RKO (cell line): Measurements from ENCODE around the gene EYA3.

Source experiments
- DNase-seq: peaks from one replicate; pipeline ENCODE4 v3.0.0-alpha.2; 2016; ENCODE audit warnings: low spot score

The EYA3 gene

GRCh38 chr1:27940870-27941560, 147.4 kb downstream of the EYA3 start:
- no peak for DNase-seq

- DNase-seq, result no peak
Observed at GRCh38 chr1:27940297-27940696, 148.1 kb downstream of the EYA3 start.

- no peak for DNase-seq
Observed at GRCh38 chr1:27938488-27938887, 149.9 kb downstream of the EYA3 start.

- no peak for DNase-seq
Observed at GRCh38 chr1:27937524-27937836, 150.9 kb downstream of the EYA3 start.

- no peak for DNase-seq
Observed at GRCh38 chr1:27936370-27936769, 152.0 kb downstream of the EYA3 start.

- DNase-seq, result no peak
Observed at GRCh38 chr1:27935721-27936120, 152.7 kb downstream of the EYA3 start.

- DNase-seq, result no peak
Observed at GRCh38 chr1:27934818-27935549, 153.4 kb downstream of the EYA3 start, which contains the start of gene SMPDL3B. SMPDL3B (plus strand) TSS chr1:27935000; CDS start chr1:27935184, 184 bp downstream.

- DNase-seq, result no peak
Observed at GRCh38 chr1:27931759-27932158, 156.7 kb downstream of the EYA3 start.

GRCh38 chr1:27931184-27931583, 157.2 kb downstream of the EYA3 start:
- no peak for DNase-seq

- no peak for DNase-seq
Observed at GRCh38 chr1:27928216-27928954, 160.0 kb downstream of the EYA3 start.

GRCh38 chr1:27922272-27922671, 166.1 kb downstream of the EYA3 start:
- no peak for DNase-seq
